Mucosa of descending colon (tissue), 3 donors: ENCODE results near the gene OGA. TPM values are rescaled to one million over a fixed set of nuclear protein-coding genes. Genes with fewer than 3 reads are reported as not detected.

Experiments used
- ATAC-seq: fragments of 200-7000 bp; cut with Tn5 transposase; one replicate; pipeline ENCODE4 v1.9.1; 2020; ENCODE audit warnings: mild to moderate bottlenecking, moderate library complexity
- DNase-seq, 3 donors: peaks; one replicate each; pipeline ENCODE4 v3.0.0-alpha.2; 2020
- H3K36me3 ChIP-seq: fragments of 200-600 bp; one replicate; pipeline ENCODE4 v1.8.0; 2021; ENCODE audit warnings: low read depth, mild to moderate bottlenecking
- H3K4me1 ChIP-seq: fragments of 200-600 bp; one replicate; pipeline ENCODE4 v1.8.0; 2021; ENCODE audit warnings: low read depth, mild to moderate bottlenecking
- H3K4me3 ChIP-seq: fragments of 200-600 bp; one replicate; pipeline ENCODE4 v1.8.0; 2021; ENCODE audit warnings: mild to moderate bottlenecking
- H3K9me3 ChIP-seq: fragments of 200-600 bp; one replicate; pipeline ENCODE4 v1.8.0; 2021; ENCODE audit warnings: mild to moderate bottlenecking
- CTCF ChIP-seq: fragments of 200-600 bp; IDR thresholded peaks from one replicate; pipeline ENCODE4 v1.8.0; 2022; ENCODE audit warnings: antibody characterized with exemption, mild to moderate bottlenecking
- intact Hi-C, 2 donors: fragments of 100-400 bp; cut with DNase I in 1 of 2; cut with micrococcal nuclease in 1 of 2; formaldehyde crosslinking; loops; one replicate each; pipeline versions ENCODE4 v1.11.0 to v1.11.1; 2022; cut with DNase I, micrococcal nuclease
- total RNA-seq, 3 donors: library from RNA; stranded (reverse); fragmentation: NEBNext Ultra II Directional in 2 of 3; extraction: Animal tissue kit (Norgen Biotek cat#: 25700) in 2 of 3; gene quantifications; one replicate each; pipeline versions ENCODE4 v1.2.1 to v1.2.4, GENCODE V29; 2021 to 2023
- donor health status: DM: no; HTN: no; CAD: no; lungs with moderate emphysema.
- donor health status: DM: no; HTN: no; CAD: no.
- donor health status: DM: no; HTN: yes; CAD: no.

The OGA gene
- total RNA-seq, 3 donors from 2014 or later, result 80.8 to 112 (median 110) TPM

GRCh38 chr10:101824736-101825135 is 6.5 kb upstream of the OGA start:
- ATAC-seq (no peak), DNase-seq (no peak)
- no peak overlapping the region for H3K4me3 ChIP-seq
- H3K4me1 ChIP-seq, result peaks cover 6% of the 10 kb centered on the region
- intact Hi-C loops, result no loop called here
- H3K36me3 ChIP-seq, result no peaks in the 10 kb centered on the region
- TF ChIP-seq CTCF, result no peak
- no peaks in the 10 kb centered on the region for H3K9me3 ChIP-seq

GRCh38 chr10:101818872-101819633 is 809 bp upstream of the OGA start:
- DNase-seq (peak in 2 of 3 donors; percentile 53 to 63), ATAC-seq (peak; percentile 37)
- Histone ChIP-seq H3K36me3 (no peaks in the 10 kb centered on the region), H3K9me3 (no peaks in the 10 kb centered on the region), H3K4me1 (peaks cover 19% of the 10 kb centered on the region), H3K4me3 (peak overlapping the region; percentile 96)
- intact Hi-C loops, result no loop called here
- no peak for TF ChIP-seq CTCF

- TF ChIP-seq CTCF, result no peak
- intact Hi-C loops, result no loop called here
- ATAC-seq (peak; percentile 57), DNase-seq (peak; percentile 92 to 97 (median 94))
- Histone ChIP-seq H3K9me3 (no peaks in the 10 kb centered on the region), H3K4me3 (peak overlapping the region; percentile 96), H3K36me3 (no peaks in the 10 kb centered on the region), H3K4me1 (peaks cover 19% of the 10 kb centered on the region)
Observed at GRCh38 chr10:101817337-101818118, 716 bp downstream of the OGA start.

GRCh38 chr10:101816913-101817336 is 1.3 kb downstream of the OGA start:
- DNase-seq, result no peak
- Histone ChIP-seq H3K9me3 (no peaks in the 10 kb centered on the region), H3K4me3 (peak overlapping the region; percentile 96), H3K4me1 (peaks cover 19% of the 10 kb centered on the region), H3K36me3 (no peaks in the 10 kb centered on the region)
- TF ChIP-seq CTCF, result no peak
- ATAC-seq, result no peak
- intact Hi-C loops, result no loop called here

- peak overlapping the region; percentile 96 for H3K4me3 ChIP-seq
- intact Hi-C loops, result no loop called here
- DNase-seq (no peak), ATAC-seq (no peak)
- H3K9me3 ChIP-seq, result no peaks in the 10 kb centered on the region
- H3K36me3 ChIP-seq, result no peaks in the 10 kb centered on the region
- TF ChIP-seq CTCF, result no peak
- H3K4me1 ChIP-seq, result peaks cover 19% of the 10 kb centered on the region
Observed at GRCh38 chr10:101816376-101816775, 1.9 kb downstream of the OGA start.
